HG03439 (cell line): ENCODE measurements around the gene VSTM4.

Experiments used
- ATAC-seq: cut with Tn5 transposase; IDR thresholded peaks from one replicate; pipeline ENCODE4 v1.9.1; 2021; ENCODE audit warnings: mild to moderate bottlenecking, moderate library complexity; ENCODE audit not compliant: unreplicated experiment

Gene VSTM4

DNA sequence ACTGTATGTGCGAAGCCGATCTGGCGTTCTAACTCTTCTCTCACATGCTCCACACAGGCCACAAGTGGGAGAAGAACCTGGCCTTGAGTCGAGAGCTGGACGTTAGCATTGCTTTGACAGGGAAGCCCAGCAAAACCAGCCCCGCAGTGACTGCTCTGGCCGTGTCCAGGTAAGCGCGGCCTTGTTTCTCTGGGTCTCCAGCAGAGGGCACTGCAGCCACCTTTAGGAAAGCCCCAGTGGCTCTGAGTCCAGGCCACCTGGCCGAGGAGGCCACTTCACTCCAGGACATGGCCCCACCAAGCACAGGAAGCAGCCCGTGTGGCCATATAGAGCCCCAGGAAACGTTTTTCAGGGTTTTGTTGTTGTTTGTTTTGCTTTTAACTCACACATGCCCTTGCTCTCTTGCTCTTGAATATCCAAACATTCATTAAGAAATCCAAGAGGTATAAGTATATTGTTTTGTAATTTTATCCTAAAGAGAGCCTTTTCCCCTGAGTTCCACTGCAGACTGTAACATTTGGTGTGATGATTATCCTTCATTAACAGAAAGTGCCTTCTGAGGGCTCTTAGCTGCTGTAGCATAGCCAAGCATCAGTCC lies 133.9 kb downstream of the VSTM4 start:
- ATAC-seq = no peak

DNA sequence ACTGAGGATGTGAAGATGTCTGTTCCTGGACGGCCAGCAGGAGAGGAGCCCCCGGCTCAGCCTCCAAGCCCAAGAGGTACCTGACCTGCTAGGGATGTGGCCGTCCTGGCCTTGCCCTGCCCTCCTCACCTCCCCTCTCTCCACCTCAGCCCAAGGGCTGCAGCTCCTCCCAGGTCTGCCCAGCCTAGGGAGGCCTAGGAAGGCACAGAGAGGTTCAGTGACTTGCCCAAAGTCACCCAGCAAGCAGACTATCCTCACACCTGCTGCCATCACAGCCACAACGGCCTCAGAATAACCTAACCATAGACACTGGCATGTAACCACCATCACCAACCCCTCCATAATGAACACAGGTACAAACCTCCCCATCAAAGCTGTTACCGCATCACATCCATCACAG lies 137.0 kb downstream of the VSTM4 start:
- no peak for ATAC-seq

DNA sequence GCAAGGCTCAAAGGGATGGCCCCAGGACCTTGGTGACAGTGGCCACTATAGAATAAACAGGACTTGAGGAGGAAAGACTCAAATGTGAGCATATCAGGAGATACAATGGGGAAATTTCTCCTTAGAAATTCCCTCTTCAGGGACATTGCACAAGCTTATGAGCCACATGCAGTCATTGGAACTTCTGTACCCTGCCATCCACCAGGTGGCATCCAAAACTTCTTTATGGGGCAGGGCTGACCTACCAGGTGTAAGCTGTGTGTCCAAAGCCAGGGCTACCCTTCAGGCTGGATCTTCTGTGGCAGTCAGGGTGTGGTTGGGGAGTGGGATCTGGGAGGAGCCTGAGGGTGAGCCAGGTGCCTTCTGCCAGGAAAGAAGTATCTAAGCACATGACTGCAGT lies 139.1 kb downstream of the VSTM4 start:
- ATAC-seq = no peak

GRCh38 chr10:48974510-48975156 lies 140.7 kb downstream of the VSTM4 start:
- no peak for ATAC-seq

- no peak for ATAC-seq
Measured at GRCh38 chr10:48973065-48973464, 142.3 kb downstream of the VSTM4 start.

- ATAC-seq = no peak
Measured at GRCh38 chr10:48970654-48971053, 144.7 kb downstream of the VSTM4 start.

GRCh38 chr10:48970046-48970445 lies 145.3 kb downstream of the VSTM4 start:
- no peak for ATAC-seq

DNA sequence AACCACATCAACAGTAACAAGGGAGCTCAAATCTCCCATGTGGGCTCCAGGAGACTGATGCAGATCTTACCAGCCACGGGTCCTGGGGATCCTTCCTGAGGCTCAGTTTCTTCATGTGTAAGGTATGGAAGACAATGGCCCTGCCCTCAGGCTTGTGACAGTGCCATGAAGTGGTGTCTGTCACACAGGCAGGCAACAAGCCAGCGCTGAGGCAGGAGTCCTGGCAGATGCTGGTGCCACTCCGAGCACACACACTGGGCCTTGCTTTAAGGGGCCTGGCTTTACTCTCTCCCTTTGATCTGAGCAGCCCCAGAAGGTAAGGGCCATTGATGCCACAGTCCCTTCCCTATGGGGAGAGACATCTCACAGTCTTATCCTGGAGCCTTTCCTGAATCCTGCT lies 147.3 kb downstream of the VSTM4 start:
- no peak for ATAC-seq

- ATAC-seq = no peak
Measured at GRCh38 chr10:48965460-48965859, 149.9 kb downstream of the VSTM4 start.
